HG03045 (cell line): ENCODE data around the gene PHF21A.
A peak's percentile ranks its signal among the peaks of the same experiment; 100 is the strongest.

Experiments used
- ATAC-seq: cut with Tn5 transposase; IDR thresholded peaks from one replicate; pipeline ENCODE4 v1.9.1; 2021; ENCODE audit warnings: mild to moderate bottlenecking, moderate library complexity; ENCODE audit not compliant: unreplicated experiment

PHF21A gene

DNA sequence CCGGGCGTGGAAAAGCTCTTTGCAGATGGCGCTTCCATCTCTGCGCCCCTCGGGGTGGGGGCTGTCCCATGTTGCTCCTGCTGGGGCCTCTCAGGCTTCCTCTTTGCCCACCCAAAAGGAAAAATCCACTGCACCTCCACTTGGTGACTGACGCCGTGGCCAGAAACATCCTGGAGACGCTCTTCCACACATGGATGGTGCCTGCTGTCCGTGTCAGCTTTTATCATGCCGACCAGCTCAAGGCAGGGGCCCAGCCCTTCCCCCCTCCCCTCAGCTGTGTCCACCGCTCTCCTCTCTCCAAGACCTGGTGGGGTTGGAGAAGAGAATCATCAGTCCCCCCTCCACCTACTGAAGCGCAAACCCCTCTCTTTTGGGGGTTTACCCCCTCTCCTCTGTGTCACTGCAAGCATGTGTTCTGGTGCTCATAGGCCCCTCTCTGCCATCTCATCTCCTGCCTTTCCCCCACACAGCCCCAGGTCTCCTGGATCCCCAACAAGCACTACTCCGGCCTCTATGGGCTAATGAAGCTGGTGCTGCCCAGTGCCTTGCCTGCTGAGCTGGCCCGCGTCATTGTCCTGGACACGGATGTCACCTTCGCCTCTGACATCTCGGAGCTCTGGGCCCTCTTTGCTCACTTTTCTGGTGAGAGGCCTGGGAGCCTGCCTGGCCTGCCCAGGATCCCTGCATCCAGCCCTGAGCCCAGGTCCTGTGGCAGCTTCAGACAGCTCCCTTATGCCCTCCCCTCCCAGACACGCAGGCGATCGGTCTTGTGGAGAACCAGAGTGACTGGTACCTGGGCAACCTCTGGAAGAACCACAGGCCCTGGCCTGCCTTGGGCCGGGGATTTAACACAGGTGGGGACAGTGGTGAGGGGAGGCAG lies 197.0 kb downstream of the PHF21A start:
- no peak for ATAC-seq

DNA sequence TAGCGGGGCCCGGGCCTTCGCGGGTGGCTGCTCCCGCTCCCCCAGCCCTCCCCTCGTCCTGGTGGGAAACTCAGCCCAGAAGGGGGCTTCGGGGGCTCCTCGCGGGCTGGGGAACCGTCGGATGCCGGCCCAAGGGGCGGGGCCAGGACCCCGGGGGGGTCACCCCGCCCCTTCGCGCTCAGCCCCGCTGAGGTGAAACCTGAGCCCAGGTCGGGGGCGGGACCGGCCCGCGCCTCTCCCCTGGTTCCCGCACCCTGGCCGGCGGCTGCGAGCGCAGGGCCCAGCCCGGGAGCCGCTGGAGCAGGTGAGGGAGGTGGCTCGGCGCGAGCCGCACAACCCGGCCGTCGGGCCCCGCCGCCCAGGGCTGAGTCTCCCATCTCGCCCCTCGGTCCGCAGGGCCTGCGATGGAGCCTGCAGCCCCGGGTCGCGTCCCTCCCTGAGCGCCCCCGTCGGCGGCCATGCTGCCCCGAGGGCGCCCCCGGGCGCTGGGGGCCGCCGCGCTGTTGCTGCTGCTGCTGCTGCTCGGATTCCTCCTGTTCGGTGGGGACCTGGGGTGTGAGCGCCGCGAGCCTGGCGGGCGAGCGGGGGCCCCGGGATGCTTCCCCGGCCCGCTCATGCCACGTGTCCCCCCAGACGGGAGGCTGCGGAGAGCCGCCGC lies 198.7 kb downstream of the PHF21A start, which contains the start of gene LARGE2:
TSS of gene LARGE2 (plus strand) at position 232 of the 658 bp plus-strand sequence. CDS start at position 459, 227 bp downstream.
- no peak for ATAC-seq

DNA sequence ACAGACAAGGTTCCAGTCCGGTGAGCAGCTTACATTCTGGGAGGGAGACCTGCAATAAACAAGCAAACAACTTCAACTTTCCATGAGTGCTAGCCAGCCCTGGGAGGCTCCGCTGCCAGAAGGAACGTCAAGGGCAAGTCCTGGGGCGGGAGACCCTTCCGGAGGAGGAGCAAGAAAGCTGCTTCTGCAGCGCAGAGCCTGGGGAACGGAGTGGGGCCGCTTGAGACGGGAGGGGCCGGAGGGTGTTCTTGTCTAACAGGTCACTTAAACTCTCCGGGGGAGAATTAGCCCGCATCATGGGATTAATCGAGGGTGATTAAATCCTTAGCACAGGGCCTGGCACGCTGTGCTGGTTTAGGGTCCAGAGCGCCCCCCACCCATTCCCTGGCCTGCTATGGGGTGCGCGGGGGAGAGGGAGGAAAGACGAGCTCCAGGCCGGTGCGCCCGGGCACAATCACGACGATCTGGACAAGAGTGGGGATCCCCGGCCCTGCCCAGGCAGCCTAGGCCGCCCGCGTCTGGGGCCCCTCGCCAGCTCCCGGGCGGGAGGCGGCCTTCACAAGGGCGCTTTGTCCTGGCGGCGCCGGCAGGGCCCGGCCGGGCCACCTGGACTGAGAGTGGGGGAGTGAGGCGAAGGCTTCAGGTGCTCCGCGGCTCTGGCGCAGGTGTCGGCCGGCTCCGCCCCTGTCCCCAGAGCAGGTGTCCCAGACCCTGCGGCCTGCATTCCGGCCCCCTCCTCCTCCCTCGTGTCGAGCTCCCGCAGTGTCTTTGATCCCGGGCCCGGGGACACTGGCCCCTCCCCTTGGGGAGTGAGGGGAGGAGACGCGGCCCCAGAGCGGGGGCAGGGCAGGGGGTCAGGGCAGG lies 199.5 kb downstream of the PHF21A start:
- no peak for ATAC-seq

DNA sequence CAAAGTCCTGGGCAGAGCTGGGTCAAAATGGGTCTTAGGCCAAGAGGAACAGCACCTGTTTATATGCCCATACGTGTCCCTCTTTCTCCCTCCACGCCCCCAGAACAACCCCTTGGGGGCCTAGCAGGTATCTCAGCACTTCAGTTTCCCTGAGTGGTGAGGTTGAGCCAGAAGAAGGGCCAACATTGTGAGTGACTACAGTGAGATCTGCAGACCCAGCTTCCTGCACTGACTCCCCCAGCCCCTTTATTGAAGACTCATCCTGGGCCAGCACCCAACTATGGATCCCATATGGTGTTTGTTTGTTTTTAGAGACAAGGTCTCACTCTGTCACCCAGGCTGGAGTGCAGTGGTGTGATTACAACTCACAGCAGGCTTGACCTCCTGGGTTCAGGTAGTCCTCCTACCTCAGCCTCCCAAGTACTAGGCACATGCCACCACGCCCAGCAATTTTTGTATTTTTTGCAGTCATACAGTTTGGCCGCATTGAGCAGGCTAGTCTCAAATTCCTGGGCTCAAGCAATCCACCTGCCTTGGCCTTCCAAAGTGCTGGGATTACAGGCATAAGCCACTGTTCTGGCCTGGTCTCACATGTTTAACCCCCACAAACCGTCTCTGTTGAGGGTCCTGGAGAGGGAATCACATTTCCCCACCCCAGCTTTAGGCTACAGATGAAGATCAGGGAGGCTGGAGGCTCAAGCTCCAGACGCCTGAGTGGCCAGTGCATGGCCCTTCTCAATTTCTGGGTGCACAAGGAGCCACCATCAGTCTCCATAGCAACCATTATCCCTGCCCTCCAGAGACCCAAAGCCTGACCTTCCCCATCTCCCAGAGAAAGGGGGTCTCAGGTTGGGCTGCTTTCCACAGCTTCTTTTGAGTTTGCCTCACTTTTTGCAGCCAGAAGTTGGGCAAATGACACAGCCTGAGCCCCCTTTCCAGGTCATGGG lies 200.4 kb downstream of the PHF21A start:
- no peak for ATAC-seq

DNA sequence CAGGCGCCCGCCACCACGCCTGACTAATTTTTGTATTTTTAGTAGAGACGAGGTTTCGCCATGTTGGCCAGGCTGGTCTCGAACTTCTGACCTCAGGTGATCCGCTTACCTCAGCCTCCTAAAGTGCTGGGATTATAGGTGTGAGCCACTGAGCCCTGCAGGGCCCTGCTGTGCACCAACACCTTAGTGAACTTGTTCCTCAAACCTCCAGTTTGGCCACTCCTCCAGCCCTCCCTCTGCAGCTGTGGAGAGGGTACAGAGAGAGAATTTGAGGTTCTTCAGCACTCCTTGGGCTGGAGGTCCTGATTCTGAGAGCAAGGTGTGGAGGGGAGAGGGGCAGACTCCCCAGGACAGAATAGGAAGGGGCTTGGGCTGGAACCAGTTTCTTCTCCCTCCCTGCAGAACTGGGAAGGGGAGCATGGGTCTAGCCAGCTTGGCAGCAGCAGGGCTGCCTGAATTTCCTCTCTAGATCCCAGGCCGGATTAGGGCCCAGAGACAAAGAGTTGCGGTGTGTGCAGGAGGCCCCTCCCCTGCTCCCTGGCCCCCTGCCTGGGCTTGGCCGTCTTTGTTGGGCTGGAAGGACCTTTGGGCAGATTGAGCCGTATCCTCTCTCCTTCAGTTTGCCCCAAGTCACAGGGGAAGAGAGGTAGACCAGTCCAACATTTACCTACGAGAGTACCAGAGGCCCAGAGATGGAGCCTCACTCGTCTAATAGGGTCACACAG lies 201.3 kb downstream of the PHF21A start:
- ATAC-seq: no peak

DNA sequence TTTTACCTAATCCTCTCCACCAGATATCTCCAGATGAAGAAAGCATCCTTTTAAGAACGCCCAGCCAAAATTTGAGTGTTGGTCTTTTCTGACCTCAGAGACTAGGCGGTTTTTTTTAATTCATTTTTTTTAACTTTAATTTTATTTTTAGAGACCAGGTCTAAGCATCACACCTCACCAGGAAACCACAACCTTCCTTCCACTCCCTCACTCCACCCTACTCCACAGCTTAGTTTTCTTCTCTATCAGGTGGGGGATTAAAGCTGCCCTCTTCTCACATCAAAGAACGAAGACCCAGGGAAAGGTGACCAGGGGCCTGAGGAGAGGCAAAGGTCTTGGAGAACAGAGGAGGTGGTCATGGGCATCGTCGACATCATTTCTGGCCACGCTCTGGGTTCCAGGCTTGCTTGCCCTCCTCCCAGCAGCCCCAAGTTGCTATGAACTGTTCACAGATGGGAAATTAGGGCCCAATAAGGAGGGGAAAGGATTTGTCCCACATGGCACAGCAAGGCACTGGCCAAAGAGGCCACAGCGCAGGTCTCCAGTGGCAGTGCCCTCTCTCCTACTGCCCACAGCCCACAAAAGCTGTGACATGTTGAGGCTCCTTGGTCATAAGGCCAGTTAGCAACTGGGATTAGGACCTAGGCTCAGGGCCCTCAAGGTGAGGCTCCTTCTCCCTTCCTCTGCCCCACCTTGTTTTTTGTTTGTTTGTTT lies 202.1 kb downstream of the PHF21A start:
- ATAC-seq: no peak

DNA sequence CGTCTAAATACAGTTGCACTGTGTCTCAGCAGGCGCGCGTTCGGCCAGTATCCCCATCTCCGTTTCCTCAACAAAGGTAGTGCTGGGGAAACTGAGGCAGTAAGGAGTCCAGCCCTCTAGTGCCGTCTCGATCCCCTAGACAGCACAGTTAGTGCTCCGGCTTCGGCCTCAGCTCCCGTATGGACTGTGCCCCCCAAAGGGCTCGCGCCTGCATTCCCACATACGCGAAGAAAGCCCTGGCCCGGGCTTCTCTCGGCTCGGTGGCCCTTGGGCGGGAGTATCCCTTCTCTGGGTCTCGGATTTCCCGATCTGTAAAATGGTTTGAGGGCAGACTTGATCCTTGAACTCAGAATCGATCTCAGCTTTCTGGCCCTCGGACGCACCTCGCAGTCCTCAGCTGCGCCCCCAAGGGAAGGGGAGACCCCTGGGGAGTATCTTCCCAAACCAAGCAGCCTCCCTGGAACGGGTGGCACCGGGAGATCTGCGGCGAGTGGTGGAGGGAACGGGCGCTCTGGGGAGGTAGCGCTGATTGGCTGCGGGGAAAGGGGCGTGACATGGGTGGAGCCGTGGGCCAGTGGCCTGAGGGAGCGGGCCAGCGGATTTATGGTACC lies 202.8 kb downstream of the PHF21A start:
- ATAC-seq: peak; percentile 36

DNA sequence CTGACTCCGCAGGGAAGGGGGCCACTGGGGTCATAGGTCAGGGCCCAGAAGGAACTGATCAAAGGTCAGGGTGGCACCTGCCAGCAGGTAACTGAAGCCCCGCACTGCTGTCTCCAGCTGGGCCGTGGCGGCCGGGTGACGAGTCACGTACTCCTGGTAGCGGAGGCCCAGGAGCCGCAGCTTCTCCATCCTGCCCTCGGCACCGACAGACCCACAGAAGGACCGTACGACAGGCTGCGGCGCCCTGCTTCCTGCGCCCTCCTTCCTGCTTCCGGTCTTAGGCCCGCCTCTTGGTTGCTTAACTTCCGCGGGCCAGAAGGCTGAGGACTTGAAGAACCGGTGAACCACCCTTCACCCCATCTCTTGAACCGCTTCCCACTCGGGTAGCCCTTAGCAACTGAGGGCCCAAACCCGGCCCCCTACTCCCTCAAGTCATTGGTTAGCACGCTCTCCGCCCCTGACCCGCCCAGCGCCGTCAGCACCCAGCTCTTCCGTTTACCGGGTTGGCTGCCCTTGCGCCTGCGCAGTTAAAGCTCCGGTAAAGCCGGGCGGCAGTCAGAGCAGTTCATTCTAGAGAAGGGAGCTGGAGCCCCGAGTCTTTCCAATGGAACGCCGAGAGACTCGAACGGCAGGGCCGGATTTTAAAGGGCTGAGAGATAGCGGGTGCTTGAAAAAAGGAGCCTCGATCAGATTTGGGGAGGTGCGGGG lies 203.5 kb downstream of the PHF21A start, which contains the start of gene PEX16:
TSS of gene PEX16 (minus strand) at position 255 of the 708 bp plus-strand sequence. CDS start at position 189, 66 bp downstream.
- peak; percentile 85 for ATAC-seq

DNA sequence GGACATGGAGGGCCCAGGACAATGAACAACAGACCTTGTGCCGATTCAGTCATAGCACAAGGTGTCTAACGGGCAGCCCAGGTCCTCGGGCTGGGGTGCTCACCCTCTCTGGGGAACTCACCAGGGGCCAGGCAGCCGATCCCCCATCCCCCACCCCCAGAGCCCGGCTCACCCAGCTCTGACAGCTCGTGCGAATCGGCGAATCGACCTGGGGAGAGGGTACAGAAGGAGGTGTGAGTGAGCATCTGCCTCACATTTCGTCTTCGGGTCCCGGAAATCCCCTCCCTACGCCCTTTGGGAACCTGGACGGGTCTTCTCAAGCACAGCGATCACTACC lies 204.0 kb downstream of the PHF21A start:
- no peak for ATAC-seq

DNA sequence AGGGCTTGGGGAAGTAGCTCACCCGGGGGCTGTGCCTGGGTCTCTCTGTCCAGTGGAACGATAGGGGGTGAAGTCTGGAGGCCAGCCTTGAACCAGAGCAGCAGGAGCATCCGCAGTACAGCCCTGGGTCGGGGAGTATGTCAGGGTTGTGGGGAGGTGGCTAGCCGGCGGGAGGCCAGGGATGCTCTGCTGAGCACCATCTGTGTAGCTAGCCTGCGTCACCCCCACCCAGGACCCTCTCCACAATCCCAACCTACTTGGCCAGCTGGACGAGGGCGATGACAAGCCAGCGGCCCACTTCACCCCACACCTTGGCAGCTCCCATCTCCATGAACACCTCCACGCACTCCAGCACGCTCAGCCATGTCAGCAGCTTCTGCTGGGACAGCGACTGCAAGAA lies 205.8 kb downstream of the PHF21A start:
- no peak for ATAC-seq

DNA sequence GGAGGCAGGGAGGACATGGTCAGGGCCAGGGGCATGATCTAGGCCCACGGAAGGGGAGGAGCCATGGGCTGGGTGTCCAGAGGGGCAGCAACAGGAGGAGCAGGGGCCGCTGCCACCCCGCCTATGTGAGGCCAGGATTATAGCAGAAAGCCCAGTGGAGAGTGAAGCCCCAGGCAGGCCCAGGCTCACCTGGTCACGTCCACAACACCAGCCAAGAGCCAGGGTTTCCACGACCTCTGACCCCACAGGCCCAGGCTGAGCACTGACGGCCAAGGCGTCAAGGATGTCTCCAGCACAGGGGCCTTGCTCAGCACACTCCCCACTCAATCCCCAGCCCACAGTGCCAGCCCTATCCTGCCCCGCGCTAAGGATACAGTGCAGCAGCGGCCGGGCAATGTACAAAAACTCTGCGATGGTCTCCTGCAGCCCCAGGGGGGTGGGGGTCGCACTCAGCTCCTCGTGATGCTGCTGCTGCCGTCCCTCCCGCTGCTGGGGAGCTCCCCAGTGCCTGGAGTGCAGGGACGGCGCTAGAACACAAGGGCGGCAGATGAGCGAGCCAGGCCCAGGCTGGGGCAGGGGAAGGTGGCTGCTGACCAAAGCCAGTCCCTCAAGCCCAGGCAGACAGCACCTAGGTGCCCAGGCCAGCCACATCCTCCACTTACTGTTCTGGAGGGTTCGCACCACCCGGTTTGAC lies 207.2 kb downstream of the PHF21A start:
- ATAC-seq: no peak

DNA sequence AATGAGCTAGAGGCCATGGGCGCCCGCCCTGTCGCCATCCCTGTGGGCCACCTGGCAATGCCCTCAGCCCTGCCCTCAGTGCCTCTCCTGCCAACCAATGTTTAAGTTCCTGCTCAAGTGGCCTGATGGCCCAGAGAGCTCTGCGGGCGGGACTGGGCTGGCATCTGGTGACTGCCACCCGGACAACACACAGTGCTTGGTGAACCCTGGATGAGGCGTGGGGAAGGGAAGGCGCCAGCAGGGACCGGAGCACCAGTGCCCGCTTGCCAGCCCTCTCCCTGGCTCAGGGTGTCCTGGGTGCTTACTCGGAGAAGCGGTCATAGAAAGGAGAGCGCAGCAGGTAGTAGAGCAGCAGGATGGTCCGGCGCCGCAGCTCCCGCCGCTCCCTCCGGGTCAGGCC lies 207.7 kb downstream of the PHF21A start:
- ATAC-seq: no peak

DNA sequence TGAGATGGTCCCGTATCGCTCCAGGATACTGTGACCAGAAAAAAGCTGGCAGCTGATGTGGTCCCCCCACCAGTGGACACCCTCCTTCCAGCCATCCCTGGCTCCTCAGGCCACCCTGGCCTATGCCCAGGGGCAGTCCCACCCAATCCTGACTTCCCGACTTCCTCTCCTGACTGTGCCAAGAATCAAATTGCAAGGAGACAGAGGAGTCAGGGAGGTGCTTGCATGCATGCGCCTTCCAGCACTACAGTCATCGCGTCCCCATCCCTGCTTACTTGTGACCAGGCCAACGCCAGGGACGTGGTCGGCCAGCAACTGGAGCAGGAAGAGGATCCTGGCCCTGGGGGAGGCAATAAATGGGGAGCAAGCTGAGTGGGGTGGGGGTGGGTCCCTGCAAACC lies 210.6 kb downstream of the PHF21A start:
- ATAC-seq: no peak

DNA sequence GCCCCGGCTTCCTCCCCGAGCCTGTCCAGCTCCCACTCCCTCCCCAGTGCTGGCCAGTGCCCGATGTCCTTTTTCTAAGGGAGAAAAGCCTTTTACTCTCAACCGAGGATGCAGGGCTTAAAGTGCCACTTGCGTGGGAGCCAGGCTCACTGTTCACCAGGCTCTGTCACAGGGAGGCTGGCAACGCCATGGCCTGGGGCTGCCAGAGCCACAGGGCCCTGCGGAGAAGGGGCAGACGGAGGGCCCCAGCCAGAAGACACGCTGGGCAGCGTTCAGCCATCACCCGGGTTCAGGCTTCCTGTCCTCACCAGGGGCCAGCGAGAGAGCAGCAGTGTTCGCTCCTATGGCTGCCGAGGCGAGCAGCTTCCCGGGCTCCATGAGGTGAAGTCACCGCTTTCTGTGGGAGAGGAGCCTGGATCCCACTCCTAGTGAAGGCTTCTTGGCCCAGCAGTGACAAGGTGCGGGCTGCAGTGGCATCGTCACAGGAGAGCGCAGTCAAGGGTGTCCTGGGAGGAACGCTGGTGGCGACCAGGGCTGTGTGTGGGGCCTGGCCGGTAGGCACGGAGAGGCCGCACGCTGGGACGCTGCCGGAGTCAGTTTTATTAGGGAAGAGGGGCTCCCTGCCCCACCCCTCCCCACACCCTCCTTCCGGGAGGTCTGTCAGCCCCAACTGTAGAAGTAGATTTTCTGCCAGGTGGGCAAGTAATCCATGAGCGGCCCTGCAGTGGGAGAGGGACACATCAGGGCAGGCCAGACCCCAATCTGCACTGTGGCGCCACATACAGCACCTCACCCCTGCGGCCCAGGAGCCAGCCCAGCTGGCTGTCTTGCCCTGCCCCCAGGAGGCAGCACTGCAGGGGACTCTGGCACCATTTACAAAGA lies 211.4 kb downstream of the PHF21A start:
- ATAC-seq: no peak

DNA sequence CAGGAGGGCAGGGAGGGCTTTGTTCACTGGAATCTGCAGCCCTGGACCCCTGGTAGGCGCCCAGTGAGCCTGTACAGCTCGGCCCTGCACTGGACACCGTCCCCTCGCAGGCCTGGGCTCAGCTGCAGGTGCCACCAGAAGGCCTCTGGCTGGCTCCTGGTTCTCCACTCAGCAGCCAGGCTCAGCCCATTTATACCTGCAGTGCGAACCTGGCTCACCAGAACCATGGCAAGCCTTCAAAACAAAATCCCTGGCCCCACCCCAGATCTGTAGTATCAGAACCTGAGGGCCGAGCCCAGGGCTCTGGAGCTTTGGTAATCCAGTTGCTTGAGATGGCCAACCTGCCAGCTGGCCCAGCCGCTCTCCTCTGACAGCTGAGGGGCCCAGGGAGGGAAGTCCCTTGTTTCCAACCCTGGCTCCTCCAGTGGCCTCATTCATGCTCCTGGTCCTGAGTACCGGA lies 213.3 kb downstream of the PHF21A start:
- no peak for ATAC-seq

DNA sequence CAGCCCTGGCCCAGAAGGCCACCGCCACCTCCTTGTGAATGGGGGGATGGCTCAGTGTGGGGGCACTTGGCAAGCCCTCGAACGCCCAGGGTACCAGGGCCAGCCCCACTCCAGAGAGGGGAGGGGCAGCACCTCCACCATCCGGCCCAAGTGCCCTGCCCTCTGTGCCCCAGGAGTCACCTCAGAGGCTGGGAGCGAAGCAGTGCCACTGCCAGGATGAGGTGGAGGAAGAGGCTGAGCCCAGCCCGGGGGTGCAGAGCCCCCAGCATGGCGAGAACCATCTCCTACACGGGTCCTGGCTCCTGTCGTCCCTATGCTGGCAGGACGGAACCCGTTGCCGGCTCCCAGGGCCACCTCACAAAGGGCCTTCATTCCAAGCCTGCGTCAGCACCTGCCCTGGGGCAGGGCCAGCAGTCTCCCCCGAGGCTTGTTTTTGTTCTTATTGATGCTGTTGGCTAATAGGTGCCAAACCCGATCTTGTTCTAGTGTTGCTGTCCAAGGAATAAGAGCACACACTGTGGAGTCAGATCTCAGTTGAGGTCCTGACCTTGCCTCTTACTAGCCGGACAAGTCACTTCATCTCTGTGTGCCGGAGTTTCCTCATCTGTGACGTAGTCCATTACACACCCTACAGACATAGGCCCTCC lies 214.2 kb downstream of the PHF21A start, which contains the start of gene FREY1:
TSS of gene FREY1 (minus strand) at position 307 of the 647 bp plus-strand sequence. CDS start at position 281, 26 bp downstream.
- ATAC-seq: no peak
